Measurements from ENCODE around the gene CST11.
"Not testable (repeated sequence)": the region's sequence is repeated elsewhere in the genome, so short reads cannot be mapped to it uniquely, and the experiment has no call there.

The CST11 gene

GRCh38 chr20:23452776-23453175 lies at the start of gene CST11:
CST11 (minus strand) TSS chr20:23452876; CDS start chr20:23452811, 65 bp downstream.
- no peak for DNase-seq

GRCh38 chr20:23501926-23502325 lies 49.2 kb upstream of the CST11 start:
- DNase-seq = no peak

- no peak for DNase-seq
Observed at GRCh38 chr20:23497536-23497935, 44.9 kb upstream of the CST11 start.

GRCh38 chr20:23493172-23493772 lies 40.6 kb upstream of the CST11 start:
- no peak for DNase-seq

- DNase-seq = no peak
Observed at GRCh38 chr20:23492292-23492691, 39.6 kb upstream of the CST11 start.

GRCh38 chr20:23490817-23491216 lies 38.1 kb upstream of the CST11 start, which contains the start of gene CST8:
CST8 (plus strand) TSS chr20:23491117; CDS start chr20:23491668, 551 bp downstream.
- DNase-seq = no peak

- DNase-seq = no peak
Observed at GRCh38 chr20:23488996-23489395, 36.3 kb upstream of the CST11 start.

- no peak for DNase-seq
Observed at GRCh38 chr20:23488470-23488869, 35.8 kb upstream of the CST11 start.

- no peak for DNase-seq
Observed at GRCh38 chr20:23484081-23484480, 31.4 kb upstream of the CST11 start.

GRCh38 chr20:23482138-23482537 lies 29.5 kb upstream of the CST11 start:
- no peak for DNase-seq

- DNase-seq = no peak
Observed at GRCh38 chr20:23479043-23479442, 26.4 kb upstream of the CST11 start.

- no peak for DNase-seq
Observed at GRCh38 chr20:23477223-23477622, 24.5 kb upstream of the CST11 start.

- no peak for DNase-seq
Observed at GRCh38 chr20:23476015-23476754, 23.5 kb upstream of the CST11 start.

- no peak for DNase-seq
Observed at GRCh38 chr20:23475395-23475794, 22.7 kb upstream of the CST11 start.

- not testable (repeated sequence) for DNase-seq
Observed at GRCh38 chr20:23473293-23473692, 20.6 kb upstream of the CST11 start.

- DNase-seq = not testable (repeated sequence)
Observed at GRCh38 chr20:23472306-23472705, 19.6 kb upstream of the CST11 start.

- not testable (repeated sequence) for DNase-seq
Observed at GRCh38 chr20:23466961-23467360, 14.3 kb upstream of the CST11 start.

GRCh38 chr20:23461180-23461579 lies 8.5 kb upstream of the CST11 start:
- no peak for DNase-seq

- no peak for DNase-seq
Observed at GRCh38 chr20:23459461-23460150, 6.9 kb upstream of the CST11 start.

GRCh38 chr20:23456873-23457272 lies 4.2 kb upstream of the CST11 start:
- no peak for DNase-seq

GRCh38 chr20:23456409-23456808 lies 3.7 kb upstream of the CST11 start:
- no peak for DNase-seq

- no peak for DNase-seq
Observed at GRCh38 chr20:23455639-23456038, 3.0 kb upstream of the CST11 start.

GRCh38 chr20:23454816-23455215 lies 2.1 kb upstream of the CST11 start:
- no peak for DNase-seq

Measured in NCI-H1930 (cell line).